ENCODE measurements around the gene TMEM126B.

GRCh38 chr11:85626496-85626895 is 1.9 kb upstream of the TMEM126B start:
- TF ChIP-seq FOXA1 (IDR thresholded peaks at IDR 0.05) = no peak
- TF ChIP-seq PKNOX1 (IDR thresholded peaks at IDR 0.05) = no peak
- no peak for TF ChIP-seq NFRKB (IDR thresholded peaks at IDR 0.05)
- no peak for TF ChIP-seq ZNF384 (IDR thresholded peaks at IDR 0.05)
- no peak for TF ChIP-seq FOXM1 (IDR thresholded peaks at IDR 0.05; ENCODE audit: borderline replicate concordance)
- no peak for TF ChIP-seq HDGF (IDR thresholded peaks at IDR 0.05; ENCODE audit: borderline replicate concordance)

All from HEK293T (cell line).